GM12878 (cell line): ENCODE measurements around the gene PRMT2. TPM values are rescaled to one million over a fixed set of nuclear protein-coding genes. Genes with fewer than 3 reads are reported as not detected.

ENCODE experiments used
- ATAC-seq: fragments of 200-7000 bp; cut with Tn5 transposase; 3 replicates; pipeline ENCODE4 v1.9.1; 2020; ENCODE audit warnings: mild to moderate bottlenecking, moderate library complexity
- BruUV-seq: library from RNA; stranded (reverse); fragments of 400-500 nt; replicated peaks from 2 replicates; lab custom pipeline; 2021; lab: Mats Ljungman, UMichigan
- CTCF ChIA-PET: fragments of 300-600 bp; sonication (Branson Sonifier 250); formaldehyde crosslinking; extraction: SDS; loops from one replicate; lab custom pipeline; 2021; ENCODE audit warnings: inconsistent platforms; lab: Yijun Ruan, JAX
- POLR2A ChIA-PET: fragments of 350-600 bp; formaldehyde crosslinking; extraction: SDS; loops from one replicate; lab custom pipeline; 2021; ENCODE audit warnings: inconsistent platforms; lab: Charles Lee
- RAD21 ChIA-PET: fragments of 300-600 bp; sonication (Branson Sonifier 250); formaldehyde crosslinking; loops from one replicate; lab custom pipeline; 2023; ENCODE audit warnings: antibody characterized with exemption; ENCODE audit not compliant: unreplicated experiment; lab: Charles Lee
- SMC1A ChIA-PET: fragments of 300-600 bp; sonication (Branson Sonifier 250); formaldehyde crosslinking; loops from one replicate; lab custom pipeline; 2023; ENCODE audit not compliant: unreplicated experiment, uncharacterized antibody; lab: Charles Lee
- DNase-seq: peaks from one replicate; pipeline ENCODE4 v3.0.0-alpha.2; 2011; ENCODE audit warnings: low read depth, low spot score
- FAIRE-seq: peaks from 3 replicates; lab custom pipeline; 2011; peaks lifted over from hg19 to GRCh38; lab: Jason Lieb, UNC
- H2AFZ ChIP-seq: 2 replicates; pipeline ENCODE4 v1.6.0; 2011; ENCODE audit warnings: low read depth, low read length, control low read depth; ENCODE audit not compliant: control insufficient read depth
- H3K27ac ChIP-seq: 2 replicates; pipeline ENCODE4 v1.5.1; 2011; ENCODE audit warnings: control low read depth; ENCODE audit not compliant: control insufficient read depth, insufficient read depth
- H3K27me3 ChIP-seq, 2 experiments: replicated peaks in 1 of 2; 2 replicates each; pipeline versions ENCODE4 v1.6.0 to v1.6.1; 2011; ENCODE audit warnings: low read length in 1 of 2; ENCODE audit not compliant: control insufficient read depth in 2 of 2, insufficient read depth in 2 of 2
- H3K36me3 ChIP-seq, 2 experiments: 2 replicates each; pipeline ENCODE4 v1.5.1; 2011; ENCODE audit warnings: low read length in 1 of 2; ENCODE audit not compliant: control insufficient read depth in 2 of 2, insufficient read depth in 2 of 2
- H3K4me1 ChIP-seq: 2 replicates; pipeline ENCODE4 v1.6.1; 2011; ENCODE audit warnings: mild to moderate bottlenecking, low read length, moderate library complexity, mixed read lengths; ENCODE audit not compliant: control insufficient read depth, insufficient read depth
- H3K4me2 ChIP-seq: 2 replicates; pipeline ENCODE4 v1.6.0; 2011; ENCODE audit warnings: control low read depth; ENCODE audit not compliant: control insufficient read depth, insufficient read depth
- H3K4me3 ChIP-seq: fragments of 200-600 bp; sonication (generic); 2 replicates; pipeline ENCODE4 v1.5.1; 2016
- H3K79me2 ChIP-seq: 2 replicates; pipeline ENCODE4 v1.6.0; 2011; ENCODE audit warnings: low read length; ENCODE audit not compliant: control insufficient read depth, insufficient read depth
- H3K9ac ChIP-seq: 2 replicates; pipeline ENCODE4 v1.8.0; 2011; ENCODE audit warnings: low read length, control low read depth, mixed read lengths; ENCODE audit not compliant: control insufficient read depth, insufficient read depth
- H3K9me3 ChIP-seq: replicated peaks from 3 replicates; pipeline ENCODE4 v1.5.1; 2011; ENCODE audit warnings: mild to moderate bottlenecking, low read length; ENCODE audit not compliant: control insufficient read depth, insufficient read depth
- H4K20me1 ChIP-seq: 2 replicates; pipeline ENCODE4 v1.6.0; 2011; ENCODE audit not compliant: control insufficient read depth, insufficient read depth
- BMI1 ChIP-seq: fragments of 450-650 bp; IDR thresholded peaks from 2 replicates; pipeline ENCODE4 v1.6.1; 2016; ENCODE audit warnings: mild to moderate bottlenecking, moderate library complexity, borderline replicate concordance
- IKZF1 ChIP-seq: fragments of 450-650 bp; conservative IDR thresholded peaks from 2 replicates; pipeline ENCODE4 v1.6.1; 2017; ENCODE audit warnings: antibody characterized with exemption, mild to moderate bottlenecking
- POU2F2 ChIP-seq: IDR thresholded peaks from 3 replicates; pipeline ENCODE4 v1.6.1; 2011; ENCODE audit warnings: low read depth, mild to moderate bottlenecking, low read length, borderline replicate concordance
- RCOR1 ChIP-seq: conservative IDR thresholded peaks from 2 replicates; pipeline ENCODE4 v1.6.1; 2012; ENCODE audit warnings: low read depth, low read length, improper control_type of control experiment
- SPI1 ChIP-seq: IDR thresholded peaks from 2 replicates; pipeline ENCODE4 v1.6.1; 2011; ENCODE audit warnings: low read depth, mild to moderate bottlenecking, low read length, moderate library complexity, borderline replicate concordance; ENCODE audit not compliant: insufficient read depth
- STAT3 ChIP-seq: IDR thresholded peaks from 2 replicates; pipeline ENCODE4 v1.6.1; 2011; ENCODE audit warnings: low read depth, low read length, improper control_type of control experiment
- ZNF207 ChIP-seq: fragments of 450-650 bp; IDR thresholded peaks from 2 replicates; pipeline ENCODE4 v1.6.1; 2014; ENCODE audit warnings: antibody characterized with exemption, mild to moderate bottlenecking, borderline replicate concordance
- WGBS: methylation state at CpG from one replicate; pipeline ENCODE4 v1.1.6; 2016; ENCODE audit warnings: low lambda C conversion rate; ENCODE audit not compliant: insufficient replicate concordance, insufficient coverage; ENCODE audit errors: missing lambda C conversion rate; 5-methylcytosine and 5-hydroxymethylcytosine counted together
- in situ Hi-C: fragments of 300-500 bp; cut with MboI; formaldehyde crosslinking; loops from 9 replicates; pipeline ENCODE4 v1.14.3; 2018; ENCODE audit warnings: mixed read lengths
- intact Hi-C: fragments of 100-400 bp; cut with micrococcal nuclease; formaldehyde crosslinking; loops from one replicate; pipeline ENCODE4 v1.14.2; 2022; ENCODE audit not compliant: unreplicated experiment
- polyA plus RNA-seq, 11 experiments: library from polyadenylated mRNA; depleted of rRNA in 4 of 11; unstranded in 6 of 11; stranded (reverse) in 5 of 11; fragments of >200 nt; fragmentation: Nextera tagmentation in 4 of 11; fragmentation: Illumina TruSeq in 1 of 11; extraction: Ambion mirVana in 4 of 11; extraction: Trizol in 1 of 11; gene quantifications; 1 replicate in 1 of 11; 2 replicates in 10 of 11; pipeline versions ENCODE4 v1.2.1 to v1.2.3, GENCODE V29; 2011 to 2016; ENCODE audit warnings: inconsistent platforms in 2 of 11, missing spikeins in 2 of 11, low read depth in 1 of 11
- total RNA-seq, 4 experiments: library from RNA; depleted of rRNA in 3 of 4; stranded (reverse); fragments of >200 nt in 3 of 4; fragmentation: Illumina TruSeq in 1 of 4; extraction: Trizol in 1 of 4; gene quantifications; 2 replicates each; pipeline versions ENCODE4 v1.2.1 to v1.2.3, GENCODE V29; 2013 to 2021
- TF ChIP-seq, protein P1 (sequence below): fragments of 450-650 bp; IDR thresholded peaks from 2 replicates; pipeline ENCODE4 v1.6.1; 2017; ENCODE audit warnings: mild to moderate bottlenecking, low read depth, inconsistent platforms; ENCODE audit not compliant: poor library complexity, severe bottlenecking
- TF ChIP-seq, protein P2 (sequence below): fragments of 450-650 bp; IDR thresholded peaks from 2 replicates; pipeline ENCODE4 v1.6.1; 2017; ENCODE audit warnings: low read depth, mild to moderate bottlenecking, moderate library complexity
- TF ChIP-seq, protein P3 (sequence below), 3 experiments: IDR thresholded peaks in 2 of 3; conservative IDR thresholded peaks in 1 of 3; 2 replicates each; pipeline ENCODE4 v1.5.1; 2011; ENCODE audit warnings: low read depth in 3 of 3, low read length in 3 of 3, mild to moderate bottlenecking in 3 of 3, control low read depth in 2 of 3, moderate library complexity in 2 of 3, inconsistent platforms in 1 of 3, mixed read lengths in 1 of 3; ENCODE audit not compliant: control insufficient read depth in 2 of 3, insufficient read depth in 1 of 3; ENCODE audit errors: extremely low read depth in 1 of 3

The PRMT2 gene
- total and polyA plus RNA-seq, 10 of the 15 experiments (the other 5 are each of a cell fraction or from before 2014, with no cell fraction given), result 16.1 to 48.6 (median 36.2) TPM

DNA sequence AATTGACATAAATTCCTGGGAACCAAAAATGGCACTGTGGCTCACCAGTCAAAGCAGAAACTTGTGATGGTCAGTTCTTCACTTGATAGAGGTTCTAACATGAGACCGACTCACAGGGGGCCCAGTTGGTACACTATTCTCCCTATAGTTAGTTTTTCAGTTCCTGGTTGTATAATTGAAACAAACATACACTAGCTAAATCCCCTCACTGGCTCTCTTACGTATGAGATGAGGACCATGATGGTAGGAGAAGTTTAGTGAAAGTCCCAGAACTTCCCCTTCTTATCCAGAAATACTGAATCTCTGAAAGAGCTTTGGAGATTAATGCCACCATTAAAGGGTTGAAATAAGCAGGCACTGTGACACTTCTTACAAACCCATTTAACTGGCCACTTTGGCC is 27.8 kb upstream of the PRMT2 start:
- TF ChIP-seq, protein P1, sequence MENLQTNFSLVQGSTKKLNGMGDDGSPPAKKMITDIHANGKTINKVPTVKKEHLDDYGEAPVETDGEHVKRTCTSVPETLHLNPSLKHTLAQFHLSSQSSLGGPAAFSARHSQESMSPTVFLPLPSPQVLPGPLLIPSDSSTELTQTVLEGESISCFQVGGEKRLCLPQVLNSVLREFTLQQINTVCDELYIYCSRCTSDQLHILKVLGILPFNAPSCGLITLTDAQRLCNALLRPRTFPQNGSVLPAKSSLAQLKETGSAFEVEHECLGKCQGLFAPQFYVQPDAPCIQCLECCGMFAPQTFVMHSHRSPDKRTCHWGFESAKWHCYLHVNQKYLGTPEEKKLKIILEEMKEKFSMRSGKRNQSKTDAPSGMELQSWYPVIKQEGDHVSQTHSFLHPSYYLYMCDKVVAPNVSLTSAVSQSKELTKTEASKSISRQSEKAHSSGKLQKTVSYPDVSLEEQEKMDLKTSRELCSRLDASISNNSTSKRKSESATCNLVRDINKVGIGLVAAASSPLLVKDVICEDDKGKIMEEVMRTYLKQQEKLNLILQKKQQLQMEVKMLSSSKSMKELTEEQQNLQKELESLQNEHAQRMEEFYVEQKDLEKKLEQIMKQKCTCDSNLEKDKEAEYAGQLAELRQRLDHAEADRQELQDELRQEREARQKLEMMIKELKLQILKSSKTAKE, result no peak
- TF ChIP-seq, protein P2, sequence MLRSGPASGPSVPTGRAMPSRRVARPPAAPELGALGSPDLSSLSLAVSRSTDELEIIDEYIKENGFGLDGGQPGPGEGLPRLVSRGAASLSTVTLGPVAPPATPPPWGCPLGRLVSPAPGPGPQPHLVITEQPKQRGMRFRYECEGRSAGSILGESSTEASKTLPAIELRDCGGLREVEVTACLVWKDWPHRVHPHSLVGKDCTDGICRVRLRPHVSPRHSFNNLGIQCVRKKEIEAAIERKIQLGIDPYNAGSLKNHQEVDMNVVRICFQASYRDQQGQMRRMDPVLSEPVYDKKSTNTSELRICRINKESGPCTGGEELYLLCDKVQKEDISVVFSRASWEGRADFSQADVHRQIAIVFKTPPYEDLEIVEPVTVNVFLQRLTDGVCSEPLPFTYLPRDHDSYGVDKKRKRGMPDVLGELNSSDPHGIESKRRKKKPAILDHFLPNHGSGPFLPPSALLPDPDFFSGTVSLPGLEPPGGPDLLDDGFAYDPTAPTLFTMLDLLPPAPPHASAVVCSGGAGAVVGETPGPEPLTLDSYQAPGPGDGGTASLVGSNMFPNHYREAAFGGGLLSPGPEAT, result peak; percentile 16; the same call in 1 of the 2 replicates
- TF ChIP-seq IKZF1 (0 out of 2 replicates have a peak, but pooled peaks have one; percentile 17), BMI1 (no peak), RCOR1 (no peak), POU2F2 (no peak), STAT3 (no peak), SPI1 (peak; percentile 12; the same call in 1 of the 2 replicates), ZNF207 (no peak)
- TF ChIP-seq, protein P3, sequence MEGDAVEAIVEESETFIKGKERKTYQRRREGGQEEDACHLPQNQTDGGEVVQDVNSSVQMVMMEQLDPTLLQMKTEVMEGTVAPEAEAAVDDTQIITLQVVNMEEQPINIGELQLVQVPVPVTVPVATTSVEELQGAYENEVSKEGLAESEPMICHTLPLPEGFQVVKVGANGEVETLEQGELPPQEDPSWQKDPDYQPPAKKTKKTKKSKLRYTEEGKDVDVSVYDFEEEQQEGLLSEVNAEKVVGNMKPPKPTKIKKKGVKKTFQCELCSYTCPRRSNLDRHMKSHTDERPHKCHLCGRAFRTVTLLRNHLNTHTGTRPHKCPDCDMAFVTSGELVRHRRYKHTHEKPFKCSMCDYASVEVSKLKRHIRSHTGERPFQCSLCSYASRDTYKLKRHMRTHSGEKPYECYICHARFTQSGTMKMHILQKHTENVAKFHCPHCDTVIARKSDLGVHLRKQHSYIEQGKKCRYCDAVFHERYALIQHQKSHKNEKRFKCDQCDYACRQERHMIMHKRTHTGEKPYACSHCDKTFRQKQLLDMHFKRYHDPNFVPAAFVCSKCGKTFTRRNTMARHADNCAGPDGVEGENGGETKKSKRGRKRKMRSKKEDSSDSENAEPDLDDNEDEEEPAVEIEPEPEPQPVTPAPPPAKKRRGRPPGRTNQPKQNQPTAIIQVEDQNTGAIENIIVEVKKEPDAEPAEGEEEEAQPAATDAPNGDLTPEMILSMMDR (IDR thresholded peaks at IDR 0.05 in 2 of 3, conservative IDR thresholded peaks at IDR 0.05 in 1 of 3; ENCODE audit: control insufficient read depth in 2 of 3, extremely low read depth in 1 of 3, insufficient read depth in 1 of 3, low read depth in 3 of 3, low read length in 3 of 3), result no peak
- BruUV-seq, result no TSS peak
- no peaks in the 10 kb centered on the region for H4K20me1 ChIP-seq
- in situ Hi-C loops, result no loop called here
- intact Hi-C loops, result no loop called here
- H3K9ac ChIP-seq, result no peak overlapping the region
- ATAC-seq (peak; percentile 28), DNase-seq (no peak), FAIRE-seq (no peak)
- ChIA-PET POLR2A (interaction anchor here (2.5 kb wide), 1 partner anchor 28 kb away, joined by 15 read pairs; the partner anchor contains the start of gene PRMT2), SMC1A (interaction anchor here (0.9 to 2.5 kb wide), 9 partner anchors 9 to 464 kb away, joined by 3 to 20 read pairs (median 4); partner anchors contain the start of gene DIP2A), RAD21 (interaction anchor here (1.2 to 2.2 kb wide), 4 partner anchors 15 to 464 kb away, joined by 4 to 9 read pairs (median 6); partner anchors contain the start of gene PRMT2), CTCF (interaction anchor here (1.2 to 1.5 kb wide), 3 partner anchors 21 to 56 kb away, joined by 3 read pairs; no protein-coding TSS in a partner anchor)
- peaks cover 49% of the 10 kb centered on the region for H3K4me1 ChIP-seq
- 26% methylated on average over 2 of the region's 2 CpGs for WGBS
- no peak overlapping the region; the same call in 1 of the 2 replicates for H3K4me2 ChIP-seq
- H3K79me2 ChIP-seq, result no peaks in the 10 kb centered on the region
- no peaks in the 10 kb centered on the region; the same call in 2 of the 3 replicates for H3K9me3 ChIP-seq
- H3K27ac ChIP-seq, result 0 out of 2 replicates have a peak overlapping the region, but pooled peaks have one; percentile 29
- H3K4me3 ChIP-seq, result no peak overlapping the region
- H2AFZ ChIP-seq, result no peak overlapping the region
- H3K27me3 ChIP-seq, result no peaks in the 10 kb centered on the region
- no peaks in the 10 kb centered on the region for H3K36me3 ChIP-seq
